SHP77 (cell line): ENCODE data around the gene CACNA2D1.
A peak's percentile ranks its signal among the peaks of the same experiment; 100 is the strongest.

Experiments
- DNase-seq, 2 experiments: peaks; one replicate each; lab custom pipeline; 2025; lab: John Stamatoyannopoulos, UW

The CACNA2D1 gene

GRCh38 chr7:82114237-82114636 is 329.3 kb downstream of the CACNA2D1 start:
- DNase-seq = no peak

- no peak for DNase-seq
These were observed 333.3 kb downstream of the CACNA2D1 start for GRCh38 chr7:82110146-82110840.

GRCh38 chr7:82109288-82109687 is 334.3 kb downstream of the CACNA2D1 start:
- DNase-seq = no peak

- DNase-seq = no peak
These were observed 337.4 kb downstream of the CACNA2D1 start for GRCh38 chr7:82106201-82106600.

- no peak for DNase-seq
These were observed 338.1 kb downstream of the CACNA2D1 start for GRCh38 chr7:82105463-82105862.

- no peak for DNase-seq
These were observed 345.2 kb downstream of the CACNA2D1 start for GRCh38 chr7:82098414-82098813.

GRCh38 chr7:82091126-82091684 is 352.4 kb downstream of the CACNA2D1 start:
- no peak for DNase-seq

GRCh38 chr7:82087099-82087498 is 356.5 kb downstream of the CACNA2D1 start:
- no peak for DNase-seq

GRCh38 chr7:82085116-82085515 is 358.5 kb downstream of the CACNA2D1 start:
- DNase-seq = no peak

GRCh38 chr7:82081644-82082224 is 361.8 kb downstream of the CACNA2D1 start:
- DNase-seq = no peak

DNA sequence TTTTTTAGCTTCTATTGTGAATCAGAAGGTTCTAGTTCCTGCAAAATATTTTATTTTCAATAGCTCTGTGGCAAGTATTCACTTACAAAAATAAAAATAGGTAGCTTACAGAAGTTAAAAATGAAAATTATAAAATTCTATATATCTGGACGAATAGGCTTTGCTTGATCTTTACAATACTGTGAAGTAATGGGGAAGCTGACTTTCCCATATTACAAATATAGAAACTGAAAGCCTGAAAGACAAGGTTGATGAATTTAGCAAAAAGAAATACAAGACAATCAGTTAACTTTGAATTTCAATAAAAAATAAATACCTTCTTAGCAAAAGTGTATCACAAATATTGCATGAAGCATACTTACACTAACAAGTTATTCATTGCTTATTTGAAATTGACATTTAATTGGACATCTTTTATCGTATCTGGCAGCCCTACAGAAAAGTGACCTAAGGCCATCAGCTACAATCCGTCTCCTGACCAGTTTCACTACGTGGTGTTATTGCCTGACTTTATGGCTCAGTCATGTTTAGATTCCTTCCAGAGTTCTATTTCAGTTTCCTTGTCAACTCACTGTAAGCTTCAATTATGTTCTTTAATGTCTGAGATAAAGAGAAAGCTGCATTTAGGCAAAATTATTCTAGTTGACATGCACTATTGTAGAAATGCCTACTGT is 363.2 kb downstream of the CACNA2D1 start:
- DNase-seq = no peak

DNA sequence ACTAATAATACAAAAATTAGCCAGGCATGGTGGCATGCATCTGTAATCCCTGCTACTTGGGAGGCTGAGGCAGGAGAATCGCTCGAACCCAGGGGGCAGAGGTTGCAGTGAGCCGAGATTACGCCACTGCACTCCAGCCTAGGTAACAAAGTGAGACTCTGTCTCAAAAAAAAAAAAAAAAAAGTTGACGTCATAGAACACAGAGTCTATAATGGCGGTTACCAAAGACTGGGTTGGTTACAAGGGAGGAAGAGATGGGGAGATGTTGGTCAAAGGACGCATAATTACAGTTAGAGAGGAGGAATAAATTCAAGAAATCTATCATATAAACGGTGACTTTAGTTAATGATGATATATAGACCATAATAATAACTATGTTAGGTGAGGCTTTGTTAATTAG is 364.1 kb downstream of the CACNA2D1 start:
- DNase-seq = no peak

GRCh38 chr7:82078807-82079206 is 364.8 kb downstream of the CACNA2D1 start:
- DNase-seq = no peak

- DNase-seq = no peak
These were observed 372.1 kb downstream of the CACNA2D1 start for GRCh38 chr7:82071468-82071867.

DNA sequence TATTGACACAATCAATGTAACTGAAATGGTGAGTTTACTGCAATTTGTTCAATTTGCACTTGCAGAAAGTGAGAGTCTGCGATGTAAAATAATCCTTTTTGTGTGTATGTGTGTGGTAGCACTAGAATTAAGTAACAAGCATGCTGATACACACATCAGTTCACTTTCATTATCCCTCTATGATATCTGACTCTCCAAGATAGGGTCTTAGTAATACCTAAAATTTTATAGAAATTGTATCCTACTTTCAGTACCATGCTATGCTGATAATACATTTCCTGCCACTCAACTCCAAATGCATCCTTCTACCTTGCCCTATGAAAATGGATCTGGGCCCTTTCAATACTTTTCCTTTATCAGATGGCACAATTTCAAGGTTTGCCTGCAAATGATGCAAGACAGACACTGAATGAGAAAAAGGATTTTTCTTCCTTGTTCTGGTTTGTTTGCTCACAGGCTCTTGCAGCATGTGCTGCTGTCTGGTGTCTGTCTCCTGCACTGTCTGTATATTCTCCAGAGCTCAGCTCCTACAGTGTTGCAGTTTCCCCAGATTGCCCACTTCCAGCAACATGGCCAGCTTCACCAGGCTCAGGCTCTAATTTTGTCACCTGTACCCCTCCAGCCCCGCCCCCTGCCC is 375.8 kb downstream of the CACNA2D1 start:
- DNase-seq = no peak

- DNase-seq = no peak
These were observed 386.1 kb downstream of the CACNA2D1 start for GRCh38 chr7:82057476-82057875.

DNA sequence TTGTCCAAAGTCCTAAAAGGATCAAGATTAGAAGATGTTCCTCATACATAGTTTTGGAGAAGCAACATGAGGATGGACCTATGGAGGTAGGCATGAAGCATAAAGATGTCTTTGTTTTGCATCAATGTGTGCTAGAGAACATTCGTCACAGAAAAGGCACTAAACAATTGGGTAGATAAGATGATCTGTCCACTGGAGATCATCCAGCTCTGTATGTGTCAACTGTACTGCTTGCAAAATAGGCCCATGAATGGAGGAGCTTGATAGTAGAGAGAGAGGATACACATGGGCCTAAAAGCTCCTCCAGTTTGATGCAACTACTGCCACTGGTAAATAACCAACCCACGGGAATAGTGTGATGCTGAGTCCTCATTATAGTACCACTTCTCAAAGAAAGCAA is 387.3 kb downstream of the CACNA2D1 start:
- no peak for DNase-seq

DNA sequence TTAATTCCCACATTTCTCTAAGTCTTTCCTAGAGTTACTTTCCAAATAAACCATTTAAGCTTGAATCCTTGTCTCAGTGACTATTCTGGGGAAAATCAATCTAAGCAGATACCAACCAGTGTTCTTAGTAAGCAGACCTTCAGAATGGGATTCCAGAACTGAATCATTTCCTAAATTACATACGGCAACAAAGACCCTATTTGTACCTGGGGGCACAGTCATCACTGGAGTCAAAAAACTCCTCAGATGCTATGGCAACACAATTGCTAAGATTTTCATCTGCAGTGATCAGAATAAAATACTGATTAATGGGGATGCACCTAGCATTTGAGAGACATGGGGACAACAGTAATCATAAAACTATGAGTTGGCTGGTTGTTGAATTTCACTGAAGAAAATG is 389.0 kb downstream of the CACNA2D1 start:
- DNase-seq = no peak

- no peak for DNase-seq
These were observed 390.0 kb downstream of the CACNA2D1 start for GRCh38 chr7:82053453-82054032.

DNA sequence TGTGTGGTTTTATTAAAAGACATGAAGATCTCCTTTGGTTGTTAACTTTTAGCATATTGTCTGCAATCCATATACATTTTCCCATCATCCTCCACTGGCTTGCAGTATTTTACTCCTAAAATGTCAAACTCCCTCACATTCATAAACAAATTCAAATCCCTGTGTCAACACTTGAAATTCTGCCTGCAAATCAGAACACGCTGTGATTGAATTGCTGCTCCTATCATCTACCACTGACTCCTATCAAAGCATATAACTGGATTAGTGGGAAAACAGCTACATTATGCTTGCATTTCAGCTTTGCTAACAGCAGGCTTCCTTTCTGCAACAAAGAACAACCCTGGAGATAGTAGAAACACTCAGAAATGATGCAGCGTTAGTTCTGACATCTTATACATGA is 392.0 kb downstream of the CACNA2D1 start:
- DNase-seq = peak; percentile 36 to 43

DNA sequence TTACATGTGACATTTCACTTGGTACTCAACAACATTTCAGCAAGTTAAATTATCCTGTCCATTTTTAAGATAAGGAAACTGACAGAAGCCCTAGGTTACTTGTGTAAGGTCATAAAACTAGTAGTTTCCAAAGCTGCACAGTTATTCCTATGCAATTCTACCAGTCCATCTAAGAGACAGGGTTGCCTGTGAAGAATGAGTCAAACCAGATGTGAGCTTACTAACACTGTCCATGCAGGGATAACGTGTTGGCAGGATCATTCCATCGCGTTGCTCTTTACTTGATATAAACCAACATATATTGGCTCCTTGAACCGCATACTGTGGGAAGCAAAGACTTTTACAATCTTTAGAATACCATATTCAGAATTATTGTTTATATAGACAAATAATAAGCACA is 392.8 kb downstream of the CACNA2D1 start:
- no peak for DNase-seq

DNA sequence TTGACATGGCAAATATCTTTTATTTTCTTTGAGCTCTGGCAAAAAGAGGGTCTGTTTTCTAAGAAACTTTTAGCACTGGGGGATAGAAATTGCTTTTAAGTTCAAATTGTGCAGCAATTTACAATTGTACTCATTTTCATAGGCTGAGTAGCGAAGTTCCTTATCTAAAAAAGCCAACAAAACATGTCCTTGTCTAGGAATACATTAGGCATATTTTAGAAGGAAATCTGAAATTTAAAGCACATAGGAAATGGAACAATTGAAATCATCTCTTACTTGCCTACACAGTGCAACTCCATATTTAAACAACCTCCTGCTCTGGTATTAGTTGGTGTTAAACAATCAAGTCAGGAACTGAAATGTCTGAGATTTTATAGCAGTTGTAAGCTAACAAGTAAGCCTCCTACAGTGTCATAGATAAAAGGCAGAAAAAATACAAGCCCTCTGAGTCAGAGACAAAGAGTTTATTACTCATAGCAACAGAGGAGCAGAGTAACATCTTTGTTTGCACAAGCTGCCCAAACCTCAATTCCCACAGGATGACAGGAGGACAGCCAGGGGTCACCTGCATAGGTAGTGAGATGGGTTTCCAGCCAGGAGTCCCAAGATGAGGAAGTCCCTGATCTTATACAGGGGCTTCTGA is 393.6 kb downstream of the CACNA2D1 start:
- DNase-seq = peak; percentile 33 to 52
